Measurements from ENCODE around the gene CCNF. TPM values are rescaled to one million over a fixed set of nuclear protein-coding genes. Genes with fewer than 3 reads are reported as not detected.
A peak's percentile ranks its signal among the peaks of the same experiment; 100 is the strongest.
"Not testable (repeated sequence)": the region's sequence is repeated elsewhere in the genome, so short reads cannot be mapped to it uniquely, and the experiment has no call there.

Gene CCNF
- polyA plus RNA-seq, 3 donors, result 0.34 to 0.97 (median 0.68) TPM

- intact Hi-C loops (cut with micrococcal nuclease), result loop anchor here in 1 of 2 donors (10.0 kb wide), 1 partner anchor 72 kb away; no protein-coding TSS in a partner anchor
Measured at GRCh38 chr16:2432801-2433505, 3.7 kb downstream of the CCNF start.

GRCh38 chr16:2435236-2435635 is 6.0 kb downstream of the CCNF start:
- no CpG with 5 or more reads among the region's 4 CpGs for WGBS (ENCODE audit: insufficient coverage)
- H3K9me3 ChIP-seq (replicated peaks in 1 of 2; ENCODE audit: control insufficient read depth in 1 of 2, insufficient read depth in 1 of 2, low read length in 2 of 2); H3K9ac ChIP-seq (ENCODE audit: insufficient read depth, low read length, poor library complexity, severe bottlenecking); H3K4me2 ChIP-seq (replicated peaks; ENCODE audit: extremely low read depth, low read length, poor library complexity, severe bottlenecking); H3K27me3 ChIP-seq (ENCODE audit: control insufficient read depth in 2 of 2, insufficient read depth in 2 of 2, low read length in 2 of 2); H3K27ac Mint-ChIP-seq; H4K20me1 ChIP-seq (ENCODE audit: insufficient read depth, low read length); H3K4me3 ChIP-seq (replicated peaks in 1 of 3; ENCODE audit: low read depth in 2 of 3, low read length in 3 of 3); H3K27ac ChIP-seq (ENCODE audit: low read depth in 1 of 2, low read length in 2 of 2); H3K4me3 Mint-ChIP-seq; H3K9me3 Mint-ChIP-seq; DNase-seq; H3K27me3 Mint-ChIP-seq (ENCODE audit: low read depth in 3 of 3); H2AFZ ChIP-seq (ENCODE audit: insufficient read depth, low read depth, low read length, poor library complexity, severe bottlenecking): not testable (repeated sequence)
- H3K36me3 Mint-ChIP-seq, result peaks cover 53 to 70% of the 10 kb centered on the region in 2 donors
- H3K4me1 ChIP-seq (ENCODE audit: control insufficient read depth in 1 of 2, insufficient read depth in 2 of 2, low read length in 2 of 2), result peaks cover 7 to 10% of the 10 kb centered on the region in 2 donors
- peaks cover 34 to 61% of the 10 kb centered on the region in 2 donors for H3K36me3 ChIP-seq (replicated peaks in 1 of 2; ENCODE audit: control insufficient read depth in 1 of 2, insufficient read depth in 2 of 2, low read length in 2 of 2)
- intact Hi-C loops (cut with micrococcal nuclease), result loop anchor here in 1 of 2 donors (10.0 kb wide), 1 partner anchor 70 kb away; no protein-coding TSS in a partner anchor
- peaks cover 44% of the 10 kb centered on the region for H3K79me2 ChIP-seq (ENCODE audit: insufficient read depth, low read length)
- peaks cover 10% of the 10 kb centered on the region for H3K4me1 Mint-ChIP-seq

More at GRCh38 chr16:2432801-2433505, 3.7 kb downstream of the CCNF start:
- Histone ChIP-seq H3K4me2 (replicated peaks; ENCODE audit: extremely low read depth, low read length, poor library complexity, severe bottlenecking) (no peak overlapping the region), H3K27ac (ENCODE audit: low read depth in 1 of 2, low read length in 2 of 2) (peak overlapping the region in 1 of 2 donors; percentile 27), H3K4me3 (replicated peaks in 1 of 3; ENCODE audit: low read depth in 2 of 3, low read length in 3 of 3) (no peak overlapping the region), H3K4me1 (ENCODE audit: control insufficient read depth in 1 of 2, insufficient read depth in 2 of 2, low read length in 2 of 2) (peaks cover 20 to 28% of the 10 kb centered on the region in 2 donors), H3K9me3 (replicated peaks in 1 of 2; ENCODE audit: control insufficient read depth in 1 of 2, insufficient read depth in 1 of 2, low read length in 2 of 2) (no peaks in the 10 kb centered on the region), H3K9ac (ENCODE audit: insufficient read depth, low read length, poor library complexity, severe bottlenecking) (no peak overlapping the region), H3K36me3 (replicated peaks in 1 of 2; ENCODE audit: control insufficient read depth in 1 of 2, insufficient read depth in 2 of 2, low read length in 2 of 2) (peaks cover 18 to 38% of the 10 kb centered on the region in 2 donors), H4K20me1 (ENCODE audit: insufficient read depth, low read length) (no peaks in the 10 kb centered on the region), H3K27me3 (ENCODE audit: control insufficient read depth in 2 of 2, insufficient read depth in 2 of 2, low read length in 2 of 2) (no peaks in the 10 kb centered on the region), H3K79me2 (ENCODE audit: insufficient read depth, low read length) (peaks cover 52% of the 10 kb centered on the region), H2AFZ (ENCODE audit: insufficient read depth, low read depth, low read length, poor library complexity, severe bottlenecking) (no peak overlapping the region)
- H3K27ac Mint-ChIP-seq, result peak overlapping the region in 1 of 7 donors; percentile 30
- 88% methylated on average over 12 of the region's 15 CpGs for WGBS (ENCODE audit: insufficient coverage)
- DNase-seq, result no peak
- H3K9me3 Mint-ChIP-seq, result no peaks in the 10 kb centered on the region
- no peak overlapping the region for H3K4me3 Mint-ChIP-seq
- peaks cover 23% of the 10 kb centered on the region for H3K4me1 Mint-ChIP-seq
- peaks cover 33 to 47% of the 10 kb centered on the region in 2 donors for H3K36me3 Mint-ChIP-seq
- no peak for TF ChIP-seq CTCF (IDR thresholded peaks at IDR 0.05)
- H3K27me3 Mint-ChIP-seq (ENCODE audit: low read depth in 3 of 3), result no peaks in the 10 kb centered on the region

All from CD14-positive monocyte (primary cell).